Adrenal gland (tissue), 12 donors: ENCODE data around the gene ZNF688. TPM values are rescaled to one million over a fixed set of nuclear protein-coding genes. Genes with fewer than 3 reads are reported as not detected.

Experiments
- DNase-seq, 7 donors: peaks; one replicate each; pipeline ENCODE4 v3.0.0-alpha.2; 2019 to 2020
- H3K27ac ChIP-seq, 5 donors: fragments of 200-600 bp; sonication (generic) in 4 of 5; 1 replicate in 3 of 5; 2 replicates in 2 of 5; pipeline versions ENCODE4 v1.5.1 to v1.8.0; 2016 to 2020; ENCODE audit warnings: mild to moderate bottlenecking in 1 of 5
- H3K27me3 ChIP-seq: fragments of 200-600 bp; 2 replicates; pipeline ENCODE4 v1.8.0; 2021
- H3K36me3 ChIP-seq, 2 donors: fragments of 200-600 bp; replicated peaks in 1 of 2; 1 replicate in 1 of 2; 2 replicates in 1 of 2; pipeline versions ENCODE4 v1.5.1 to v1.8.0; 2018 to 2022
- H3K4me1 ChIP-seq, 2 donors: fragments of 200-600 bp; replicated peaks in 1 of 2; 1 replicate in 1 of 2; 2 replicates in 1 of 2; pipeline versions ENCODE4 v1.5.1 to v1.8.0; 2018 to 2021
- H3K4me3 ChIP-seq, 4 donors: fragments of 200-600 bp; sonication (generic) in 3 of 4; one replicate each; pipeline ENCODE4 v1.5.1; 2016 to 2018
- H3K9me3 ChIP-seq, 3 donors: fragments of 200-600 bp; sonication (generic) in 1 of 3; replicated peaks in 1 of 3; 1 replicate in 2 of 3; 2 replicates in 1 of 3; pipeline versions ENCODE4 v1.5.1 to v1.8.0; 2016 to 2021
- CTCF ChIP-seq, 6 experiments: fragments of 450-650 bp in 4 of 6; fragments of 200-600 bp in 2 of 6; sonication (generic) in 1 of 6; IDR thresholded peaks; 1 replicate in 5 of 6; 2 replicates in 1 of 6; pipeline versions ENCODE4 v1.5.1 to v1.8.0; 2016 to 2021; ENCODE audit warnings: antibody characterized with exemption in 6 of 6, mild to moderate bottlenecking in 2 of 6, moderate library complexity in 1 of 6
- POLR2A ChIP-seq, 2 donors: fragments of 450-650 bp; IDR thresholded peaks; one replicate each; pipeline ENCODE4 v1.6.1; 2017; ENCODE audit warnings: antibody characterized with exemption in 2 of 2, mild to moderate bottlenecking in 2 of 2, moderate library complexity in 1 of 2
- WGBS, 4 donors: extraction: QIAGEN DNeasy Blood & Tissue Kit in 2 of 4; methylation state at CpG; one replicate each; pipeline versions ENCODE4 v1.1.5 to v1.1.7; 2013 to 2017; 5-methylcytosine and 5-hydroxymethylcytosine counted together
- intact Hi-C, 2 donors: fragments of 100-400 bp; cut with DNase I; formaldehyde crosslinking; loops; one replicate each; pipeline versions ENCODE4 v1.14.1 to v1.15.0; 2022 to 2023
- polyA plus RNA-seq, 3 donors: library from polyadenylated mRNA; stranded (reverse); fragments of 200-250 nt in 2 of 3; fragments of 350-450 nt in 1 of 3; fragmentation: Illumina TruSeq in 1 of 3; extraction: RNeasy Lipid Tissue Mini Kit (QIAGEN cat#74804) in 1 of 3; gene quantifications; one replicate each; pipeline ENCODE4 v1.2.3, GENCODE V29; 2013 to 2014
- total RNA-seq, 9 donors: library from RNA; depleted of rRNA in 4 of 9; stranded (reverse); fragments of >200 nt in 4 of 9; fragments of 120-200 nt in 1 of 9; fragmentation: NEBNext Ultra II Directional in 1 of 9; extraction: Animal tissue kit (Norgen Biotek cat#: 25700) in 1 of 9; gene quantifications; one replicate each; pipeline versions ENCODE4 v1.1.0 to v1.2.4, GENCODE V29; 2013 to 2023
- donor health status: healthy with polysubstance abuse.
- donor health status: Bipolar disorder and iron deficiency.
- donor health status: DM: yes; HTN: yes; CAD: no.
- donor health status: DM: no; HTN: no; CAD: no.
- donor health status: DM: no; HTN: no; CAD: no.
- donor health status: DM: yes; HTN: yes; CAD: no.

Gene ZNF688
- total and polyA plus RNA-seq, 12 donors, result 10.3 to 43.4 (median 18.2) TPM

- H3K4me3 ChIP-seq, result peak overlapping the region in 3 of 4 donors; percentile 35 to 86 (median 51)
- WGBS, 4 donors, result 0% methylated on average over 71 to 79 of the region's 79 CpGs; no CpG with 5 or more reads in 2 of the 4 donors
- H3K9me3 ChIP-seq, result no peaks in the 10 kb centered on the region
- H3K36me3 ChIP-seq, result peaks cover 0 to 7% of the 10 kb centered on the region in 2 donors
- peak; percentile 98 to 99 (median 99) for DNase-seq
- H3K4me1 ChIP-seq, result peaks cover 7 to 13% of the 10 kb centered on the region in 2 donors
- peak in 5 of 6 experiments; percentile 14 to 53 (median 45) for TF ChIP-seq CTCF (IDR thresholded peaks at IDR 0.05)
- peak; percentile 42 to 71 for TF ChIP-seq POLR2A (IDR thresholded peaks at IDR 0.05)
- intact Hi-C loops, result loop anchor here (5.0 to 10.0 kb wide), 2 partner anchors 80 to 82 kb away; partner anchors contain the start of gene SEPHS2 (in 2 of the 2)
- no peaks in the 10 kb centered on the region for H3K27me3 ChIP-seq
- H3K27ac ChIP-seq, result peak overlapping the region; percentile 94 to 98 (median 95)
Observed at GRCh38 chr16:30526823-30527634, 44.5 kb downstream of the ZNF688 start.

GRCh38 chr16:30526137-30526822 is 45.2 kb downstream of the ZNF688 start, which contains the start of gene ZNF768:
Gene ZNF768 (minus strand): TSS chr16:30526566. CDS start chr16:30526413, 153 bp downstream.
- H3K4me1 ChIP-seq, result peaks cover 7 to 13% of the 10 kb centered on the region in 2 donors
- intact Hi-C loops, result loop anchor here (5.0 to 10.0 kb wide), 2 partner anchors 79 to 81 kb away; partner anchors contain the start of gene SEPHS2 (in 2 of the 2)

GRCh38 chr16:30525844-30526136 is 45.7 kb downstream of the ZNF688 start:
- Histone ChIP-seq H3K4me1 (peaks cover 7 to 13% of the 10 kb centered on the region in 2 donors), H3K27me3 (no peaks in the 10 kb centered on the region), H3K27ac (peak overlapping the region in 4 of 5 donors; percentile 94 to 98 (median 96)), H3K4me3 (peak overlapping the region in 2 of 4 donors; percentile 51 to 86), H3K9me3 (no peaks in the 10 kb centered on the region), H3K36me3 (no peaks in the 10 kb centered on the region)
- intact Hi-C loops, result loop anchor here (5.0 to 10.0 kb wide), 2 partner anchors 78 to 81 kb away; partner anchors contain the start of gene SEPHS2 (in 2 of the 2)
- WGBS, 4 donors, result 53 to 56% (median 55%) methylated on average over 4 of the region's 4 CpGs
- TF ChIP-seq CTCF (IDR thresholded peaks at IDR 0.05) (no peak), POLR2A (IDR thresholded peaks at IDR 0.05) (no peak)
- DNase-seq, result no peak

More at GRCh38 chr16:30526137-30526822, 45.2 kb downstream of the ZNF688 start, which contains the start of gene ZNF768:
- no peak for TF ChIP-seq CTCF (IDR thresholded peaks at IDR 0.05)
- TF ChIP-seq POLR2A (IDR thresholded peaks at IDR 0.05), result peak in 1 of 2 donors; percentile 55
- Histone ChIP-seq H3K4me3 (peak within 1 kb of the TSS in 3 of 4 donors; percentile 35 to 86 (median 51)), H3K36me3 (no peaks in the 10 kb centered on the region), H3K27ac (peak within 1 kb of the TSS; percentile 94 to 98 (median 95)), H3K9me3 (no peaks in the 10 kb centered on the region), H3K27me3 (no peaks in the 10 kb centered on the region)
- 1 to 5% (median 1%) methylated on average over 4 to 70 of the region's 73 CpGs; no CpG with 5 or more reads in 1 of the 4 donors for WGBS, 4 donors
- peak in 6 of 7 donors; percentile 45 to 70 (median 56) for DNase-seq
